ENCODE measurements around the gene TOGARAM2.

TOGARAM2 gene

DNA sequence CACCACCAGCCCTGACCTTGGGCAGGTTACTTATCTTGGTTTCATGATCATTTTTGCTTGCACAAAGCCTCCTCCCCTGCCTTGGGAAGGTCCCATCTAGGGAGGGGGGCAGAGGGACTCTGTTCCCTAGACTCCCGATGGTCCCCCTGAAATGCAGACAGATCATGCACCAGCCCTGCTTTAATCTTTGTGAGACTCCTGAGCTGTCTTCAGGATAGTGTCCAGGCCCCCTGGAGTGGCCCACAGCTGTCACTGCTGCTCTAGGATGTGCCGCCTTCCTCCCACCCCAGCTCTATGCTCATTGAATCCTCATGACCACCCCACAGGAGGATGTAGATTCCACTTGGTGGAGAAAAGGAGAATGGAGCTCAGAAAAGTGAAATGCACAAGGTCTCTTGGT, 65.2 kb downstream of the TOGARAM2 start:
- DNase-seq (ENCODE audit: low read depth): no peak
- H3K4me3 ChIP-seq (ENCODE audit: low read depth, low read length): no peak overlapping the region

DNA sequence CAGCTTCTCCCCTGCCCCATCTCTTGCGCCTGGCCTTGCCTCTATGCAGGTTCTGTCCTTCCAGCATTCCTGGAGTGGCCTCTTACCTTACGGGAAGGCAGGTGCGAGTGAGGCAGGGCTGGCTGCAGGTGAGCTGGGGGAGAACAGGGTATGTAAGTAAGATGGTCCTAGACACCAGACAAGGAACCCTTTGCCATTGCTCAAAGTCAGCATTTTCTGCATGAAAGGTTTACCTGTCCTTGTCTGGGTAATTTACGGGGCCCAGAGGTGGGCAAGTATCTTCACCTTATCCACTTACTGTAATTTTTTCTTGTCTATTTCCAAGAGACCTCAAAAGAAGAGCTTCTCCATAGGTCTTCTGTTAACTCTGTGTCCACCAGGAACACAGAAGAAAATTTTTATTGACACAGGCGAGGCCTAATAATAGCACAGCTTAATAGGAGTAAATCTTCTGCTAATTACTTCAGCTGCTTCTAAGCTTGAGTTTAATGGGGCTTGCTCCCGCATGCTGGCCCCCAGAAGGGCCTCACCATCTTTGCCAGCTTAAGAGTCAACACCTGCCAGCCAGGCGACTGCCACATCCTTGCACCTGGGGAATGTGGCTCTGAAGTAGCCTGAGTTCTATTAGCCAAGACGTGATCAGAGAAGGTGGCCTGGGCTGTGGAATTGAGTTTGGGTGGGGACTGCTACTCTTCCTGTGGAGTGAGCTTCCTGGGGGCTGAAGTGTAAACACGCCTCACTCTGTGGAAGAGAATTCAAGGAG, 66.2 kb downstream of the TOGARAM2 start:
- no peak for DNase-seq (ENCODE audit: low read depth)
- H3K4me3 ChIP-seq (ENCODE audit: low read depth, low read length): no peak overlapping the region

DNA sequence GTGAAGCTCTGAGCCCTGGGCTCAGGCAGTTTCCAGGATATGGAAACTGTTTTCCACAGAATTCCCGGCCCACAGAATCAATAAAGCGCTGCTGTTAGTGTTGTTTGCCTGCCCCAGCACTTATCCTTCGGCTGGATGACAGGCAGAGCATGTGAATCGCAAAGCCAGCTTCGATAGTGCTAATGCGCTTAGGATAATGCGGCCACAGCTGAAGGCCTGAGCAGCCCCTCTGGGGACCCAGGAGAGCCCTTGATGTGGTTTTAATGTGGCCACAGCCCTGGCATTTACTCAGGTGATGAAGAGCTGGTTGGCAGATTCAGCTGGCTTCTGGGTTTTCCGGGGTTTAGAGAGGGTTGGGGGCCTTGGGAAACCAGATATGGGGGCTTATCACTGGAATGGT, 69.5 kb downstream of the TOGARAM2 start:
- no peak overlapping the region for H3K4me3 ChIP-seq (ENCODE audit: low read depth, low read length)
- DNase-seq (ENCODE audit: low read depth): no peak

DNA sequence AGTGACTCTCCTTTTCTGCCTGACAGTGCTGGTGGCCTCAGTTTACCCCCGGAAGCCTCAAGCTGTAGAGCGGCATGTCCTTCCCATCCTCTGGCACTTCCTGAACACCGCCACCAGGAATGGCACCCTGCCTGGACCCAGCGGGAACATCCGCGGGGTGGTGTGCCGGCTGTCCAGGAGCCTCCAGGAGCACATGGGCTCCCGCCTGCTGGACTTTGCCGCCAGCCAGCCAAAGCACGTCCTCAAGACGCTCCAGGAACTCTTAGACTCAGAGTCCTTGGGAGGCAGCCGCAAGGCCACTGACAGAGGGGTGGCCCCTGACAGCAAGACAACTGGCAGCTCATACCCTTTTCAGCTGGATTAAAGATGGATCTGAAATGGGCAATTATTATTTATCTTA, 70.6 kb downstream of the TOGARAM2 start:
- no peak overlapping the region for H3K4me3 ChIP-seq (ENCODE audit: low read depth, low read length)
- no peak for DNase-seq (ENCODE audit: low read depth)

DNA sequence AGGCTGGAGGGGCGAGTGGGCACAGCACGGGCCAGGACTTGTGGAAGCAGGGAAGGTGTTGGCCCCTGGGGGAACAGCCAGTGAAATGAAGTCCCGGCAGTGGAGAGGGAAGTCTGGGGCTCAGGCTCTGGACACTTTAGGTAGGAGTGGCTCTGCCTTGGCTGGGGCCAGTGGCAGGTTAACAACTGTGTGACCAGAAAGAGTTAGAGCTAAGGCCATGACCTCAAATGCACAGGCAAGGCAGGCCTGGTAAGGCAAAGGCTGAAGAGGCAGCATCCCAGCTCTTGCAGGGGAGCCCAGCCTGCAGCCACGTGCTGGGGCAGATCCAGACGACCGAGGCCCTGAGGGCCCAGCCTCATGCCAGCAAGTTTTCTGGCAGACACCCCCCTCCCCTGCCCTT, 71.7 kb downstream of the TOGARAM2 start:
- no peak for DNase-seq (ENCODE audit: low read depth)
- H3K4me3 ChIP-seq (ENCODE audit: low read depth, low read length): no peak overlapping the region

DNA sequence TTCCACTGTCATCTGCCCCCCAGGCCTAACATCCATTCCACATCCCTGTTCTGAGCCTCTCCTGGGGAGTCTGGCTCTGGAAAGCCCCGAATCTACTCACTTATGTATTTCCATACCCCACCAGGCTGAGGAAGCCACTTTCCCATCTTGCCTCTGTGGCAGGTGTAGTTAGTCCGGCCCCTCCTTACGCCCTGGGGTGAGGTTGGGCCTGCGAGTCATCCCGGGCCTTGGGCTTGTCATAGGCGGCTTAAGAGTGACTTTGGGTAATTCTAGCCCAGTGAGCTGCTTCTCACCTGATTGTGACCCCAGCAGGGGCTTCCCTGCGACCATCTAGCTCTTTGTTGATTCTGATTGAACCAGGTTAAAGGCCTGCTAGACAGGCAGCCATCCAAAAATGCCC, 72.1 kb downstream of the TOGARAM2 start:
- no peak overlapping the region for H3K4me3 ChIP-seq (ENCODE audit: low read depth, low read length)
- DNase-seq (ENCODE audit: low read depth): no peak

DNA sequence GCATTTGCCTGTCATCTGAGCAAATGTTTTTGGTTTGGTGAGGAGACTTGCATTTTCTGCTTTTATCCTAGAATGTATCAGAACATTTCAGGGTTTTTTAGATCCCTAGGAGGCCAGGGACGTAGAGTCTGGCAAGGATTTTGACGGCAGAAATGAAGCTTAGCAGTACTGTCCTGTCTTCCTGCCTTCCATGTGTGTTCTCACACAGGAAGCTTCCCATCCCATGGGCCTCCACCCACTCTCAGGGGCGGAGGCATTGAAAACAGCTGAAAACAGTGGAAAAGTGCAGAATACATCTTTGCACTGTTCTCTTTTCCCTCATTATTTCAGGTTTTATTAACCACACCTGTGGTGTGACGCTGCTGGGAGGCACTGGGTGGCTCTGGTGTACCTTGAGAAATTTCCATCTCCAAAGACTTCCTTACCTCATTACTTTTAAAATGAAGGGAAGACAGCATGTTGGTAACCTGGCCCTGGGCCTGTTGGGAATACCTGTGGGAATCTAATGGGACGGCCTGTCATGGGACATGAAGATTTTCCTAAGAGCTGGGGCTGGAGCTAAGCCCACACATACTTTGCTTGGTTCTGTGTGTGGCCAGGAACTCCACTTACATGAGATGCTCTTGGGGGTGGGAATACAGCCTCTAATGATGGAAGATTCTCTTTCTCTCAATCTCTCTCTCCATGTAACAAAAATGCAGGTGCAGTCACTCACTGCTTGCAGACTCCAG, 72.7 kb downstream of the TOGARAM2 start:
- no peak overlapping the region for H3K4me3 ChIP-seq (ENCODE audit: low read depth, low read length)
- DNase-seq (ENCODE audit: low read depth): no peak

DNA sequence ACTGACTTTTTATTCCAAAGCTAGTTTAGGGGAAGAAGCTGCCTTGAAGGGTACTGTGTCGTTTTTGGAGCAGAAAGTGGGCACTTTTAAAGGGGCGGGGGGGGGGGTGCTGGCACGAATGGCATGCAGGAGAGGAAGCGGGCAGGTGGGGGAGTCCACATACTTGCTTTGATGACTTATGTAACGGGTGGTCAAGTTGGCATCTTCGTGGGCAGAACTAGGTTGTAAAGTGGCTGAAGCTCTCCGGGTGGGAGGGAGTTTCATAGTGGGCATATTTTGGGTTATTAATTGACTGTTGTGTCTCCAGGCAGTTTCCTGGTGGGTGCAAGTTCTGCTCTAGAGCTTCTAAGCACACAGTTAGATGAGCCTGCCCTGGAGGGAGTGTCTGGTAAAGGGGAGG, 73.3 kb downstream of the TOGARAM2 start:
- DNase-seq (ENCODE audit: low read depth): no peak
- no peak overlapping the region for H3K4me3 ChIP-seq (ENCODE audit: low read depth, low read length)

DNA sequence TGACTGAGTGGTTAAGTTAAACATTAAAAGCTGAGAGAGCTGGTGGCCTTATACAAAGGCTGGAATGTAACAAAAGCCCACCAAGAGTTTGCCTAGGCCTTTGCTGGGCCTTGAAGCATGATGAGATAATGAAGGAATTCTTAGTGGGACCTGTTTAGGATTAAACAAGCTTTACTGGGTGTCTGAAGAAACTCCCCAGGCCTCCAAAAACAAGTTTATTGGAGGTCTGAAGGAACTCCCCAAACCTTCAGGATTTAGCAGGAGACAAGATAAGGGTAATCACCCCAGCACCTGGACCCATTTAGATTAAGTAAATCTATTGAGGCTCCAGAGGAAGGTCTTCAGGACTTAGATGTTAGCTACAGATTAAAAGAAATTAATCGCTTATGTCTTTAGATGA, 74.5 kb downstream of the TOGARAM2 start:
- no peak for DNase-seq (ENCODE audit: low read depth)
- H3K4me3 ChIP-seq (ENCODE audit: low read depth, low read length): no peak overlapping the region

DNA sequence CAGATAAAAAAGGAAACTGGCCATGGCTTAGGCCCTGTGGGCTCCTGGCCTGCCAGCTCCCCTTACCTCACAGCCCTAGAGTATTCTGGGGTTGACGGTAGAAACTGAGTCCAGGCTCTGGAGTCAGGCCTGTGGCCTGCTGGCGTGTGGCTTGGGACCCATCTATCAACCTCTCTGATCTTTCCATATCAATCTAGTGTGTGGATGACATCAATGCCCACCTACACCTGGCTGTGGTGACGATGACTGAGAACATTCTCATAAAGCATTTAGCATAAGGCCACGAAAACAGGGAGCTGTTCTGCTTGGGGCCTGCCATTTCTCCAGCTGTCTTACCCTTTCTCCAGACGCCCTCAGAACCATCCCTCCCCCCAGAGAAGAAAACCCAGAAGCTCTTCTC, 75.4 kb downstream of the TOGARAM2 start:
- DNase-seq (ENCODE audit: low read depth): no peak
- no peak overlapping the region for H3K4me3 ChIP-seq (ENCODE audit: low read depth, low read length)

DNA sequence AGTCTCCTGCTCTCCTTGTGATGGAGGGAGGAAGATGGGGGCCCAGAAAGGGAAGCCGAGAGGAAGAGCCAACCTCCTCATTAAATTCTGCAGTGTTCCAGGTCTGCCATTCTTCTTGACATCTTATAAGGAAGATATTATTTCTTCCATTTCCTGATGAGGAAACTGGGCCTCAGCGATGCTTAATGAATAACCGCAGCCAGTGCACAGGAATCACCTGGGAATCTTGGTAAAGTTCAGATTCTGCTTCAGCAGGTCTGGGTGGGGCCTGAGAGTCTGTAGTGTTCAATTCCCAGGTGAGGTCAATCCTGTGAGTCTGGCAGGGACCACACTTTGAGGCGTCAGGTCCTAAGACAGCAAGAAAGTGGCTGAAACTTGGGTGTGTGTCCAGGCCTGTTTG, 75.9 kb downstream of the TOGARAM2 start:
- no peak for DNase-seq (ENCODE audit: low read depth)

DNA sequence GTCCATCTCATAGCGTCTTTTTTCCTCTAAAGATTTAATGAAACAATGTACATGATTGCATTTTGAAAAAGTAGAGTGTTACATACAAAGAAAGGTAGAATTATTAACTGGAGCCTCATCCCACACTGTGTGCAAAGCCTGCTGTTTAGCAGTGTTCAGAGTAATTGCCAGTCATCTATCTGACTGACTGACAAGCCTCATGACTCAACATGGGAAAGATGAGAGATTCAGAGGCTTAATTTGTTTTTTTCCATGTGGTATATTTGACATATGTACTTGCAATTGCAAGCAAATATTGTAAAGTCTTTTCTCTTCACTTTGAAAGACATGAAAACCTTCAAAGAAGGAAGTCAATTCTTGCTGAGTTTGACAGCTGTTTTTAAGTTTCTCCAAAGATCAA, 78.5 kb downstream of the TOGARAM2 start:
- no peak for DNase-seq (ENCODE audit: low read depth)
- no peak overlapping the region for H3K4me3 ChIP-seq (ENCODE audit: low read depth, low read length)

More for the DNA sequence above, 75.9 kb downstream of the TOGARAM2 start:
- no peak overlapping the region for H3K4me3 ChIP-seq (ENCODE audit: low read depth, low read length)

DNA sequence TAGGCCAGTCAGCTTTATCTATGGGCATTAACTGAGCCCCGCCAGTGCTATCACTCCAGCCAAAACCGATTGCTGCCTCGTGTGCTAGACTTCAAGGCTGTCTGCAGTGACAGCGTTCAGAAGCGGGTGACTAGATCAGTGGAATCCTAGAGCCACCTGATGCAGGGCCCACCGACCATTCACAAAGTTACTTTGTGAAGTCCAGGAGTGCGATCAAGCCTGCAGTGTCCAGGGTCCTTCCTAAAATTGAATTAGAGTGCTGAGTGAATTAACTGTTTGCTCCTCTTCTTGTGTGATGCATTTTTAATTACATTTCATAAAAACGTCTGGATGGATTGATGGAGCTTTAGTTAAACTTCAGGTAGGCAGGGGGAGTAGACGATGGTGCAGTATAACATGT, 79.3 kb downstream of the TOGARAM2 start:
- DNase-seq (ENCODE audit: low read depth): no peak
- no peak overlapping the region for H3K4me3 ChIP-seq (ENCODE audit: low read depth, low read length)

DNA sequence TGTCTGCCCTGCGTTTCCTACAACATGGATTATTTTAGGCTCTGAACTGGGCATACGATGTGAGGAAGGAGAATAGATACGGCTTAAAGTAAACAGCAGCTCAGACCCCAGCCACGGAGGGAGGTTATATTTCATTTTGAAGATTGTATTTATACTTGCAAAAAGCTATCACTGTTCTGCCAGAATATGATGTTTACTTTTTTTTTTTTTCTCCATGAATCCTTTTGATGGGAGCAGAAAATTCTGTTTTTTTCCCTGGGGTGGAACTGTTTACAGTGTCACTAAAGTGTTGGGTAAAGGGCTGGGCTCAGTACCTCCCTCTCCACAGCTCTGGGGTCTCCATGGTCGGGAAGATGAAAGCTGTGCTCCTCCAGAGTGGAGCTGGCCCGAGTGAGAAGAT, 80.1 kb downstream of the TOGARAM2 start:
- no peak for DNase-seq (ENCODE audit: low read depth)
- H3K4me3 ChIP-seq (ENCODE audit: low read depth, low read length): no peak overlapping the region

DNA sequence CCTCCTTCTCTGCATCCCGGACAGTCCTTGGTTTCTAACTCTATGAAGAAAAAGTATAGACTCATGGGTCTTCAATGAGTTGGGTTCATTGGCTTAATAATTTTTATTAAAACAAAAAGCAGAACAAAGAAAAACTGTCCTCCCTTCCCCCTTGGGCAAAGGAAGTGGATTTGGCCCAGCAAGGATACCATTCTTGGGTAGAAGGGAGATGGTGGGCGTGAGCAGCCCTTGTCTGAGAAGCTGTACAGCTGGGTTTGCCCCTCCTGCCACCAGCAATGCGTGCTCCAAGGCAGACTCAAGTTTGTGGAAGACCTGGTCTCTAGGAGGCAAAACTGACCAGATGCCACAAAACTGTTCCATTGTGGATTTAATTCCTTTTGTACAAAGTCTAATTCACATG, 80.5 kb downstream of the TOGARAM2 start:
- no peak for DNase-seq (ENCODE audit: low read depth)
- no peak overlapping the region for H3K4me3 ChIP-seq (ENCODE audit: low read depth, low read length)

DNA sequence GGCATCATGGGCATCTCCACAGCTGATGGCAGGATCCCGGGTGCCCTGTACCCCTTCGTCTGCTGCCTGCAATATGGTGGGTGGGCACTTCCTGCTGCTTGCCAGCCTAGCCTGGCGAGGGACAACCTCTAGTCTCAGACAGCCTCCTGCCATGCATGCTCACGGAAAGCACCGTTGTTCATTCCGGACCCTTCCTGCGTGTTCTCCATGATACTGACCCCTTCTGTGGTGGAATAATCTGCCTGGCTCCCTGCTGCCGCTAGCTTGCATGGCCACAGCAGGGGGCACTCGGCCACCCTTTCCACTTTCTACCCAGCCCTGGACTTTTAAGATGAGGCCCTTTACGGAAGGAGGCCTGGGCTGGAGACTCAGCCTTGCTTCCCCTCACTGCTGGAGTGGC, 81.3 kb downstream of the TOGARAM2 start:
- no peak for DNase-seq (ENCODE audit: low read depth)
- no peak overlapping the region for H3K4me3 ChIP-seq (ENCODE audit: low read depth, low read length)

DNA sequence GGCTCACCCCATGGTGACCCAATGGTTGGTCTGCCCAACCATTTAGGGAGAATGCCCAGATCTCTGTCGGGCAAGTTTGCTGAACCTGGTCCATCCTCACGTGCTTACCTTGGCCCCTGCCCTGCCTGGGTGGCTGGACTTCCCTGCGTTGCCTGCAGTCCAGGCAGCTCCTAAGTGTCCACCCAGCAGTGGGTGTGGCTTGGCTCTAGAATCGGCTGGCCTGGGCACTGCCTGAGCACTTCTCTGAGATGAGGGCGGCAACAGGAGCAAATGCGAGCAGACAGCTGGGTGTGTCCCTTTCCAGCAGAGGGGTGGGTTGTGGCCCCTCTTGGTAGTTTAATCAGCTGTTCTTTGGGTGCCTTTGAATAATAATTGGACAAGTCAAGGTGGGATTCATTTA, 82.0 kb downstream of the TOGARAM2 start:
- DNase-seq (ENCODE audit: low read depth): no peak
- H3K4me3 ChIP-seq (ENCODE audit: low read depth, low read length): no peak overlapping the region

DNA sequence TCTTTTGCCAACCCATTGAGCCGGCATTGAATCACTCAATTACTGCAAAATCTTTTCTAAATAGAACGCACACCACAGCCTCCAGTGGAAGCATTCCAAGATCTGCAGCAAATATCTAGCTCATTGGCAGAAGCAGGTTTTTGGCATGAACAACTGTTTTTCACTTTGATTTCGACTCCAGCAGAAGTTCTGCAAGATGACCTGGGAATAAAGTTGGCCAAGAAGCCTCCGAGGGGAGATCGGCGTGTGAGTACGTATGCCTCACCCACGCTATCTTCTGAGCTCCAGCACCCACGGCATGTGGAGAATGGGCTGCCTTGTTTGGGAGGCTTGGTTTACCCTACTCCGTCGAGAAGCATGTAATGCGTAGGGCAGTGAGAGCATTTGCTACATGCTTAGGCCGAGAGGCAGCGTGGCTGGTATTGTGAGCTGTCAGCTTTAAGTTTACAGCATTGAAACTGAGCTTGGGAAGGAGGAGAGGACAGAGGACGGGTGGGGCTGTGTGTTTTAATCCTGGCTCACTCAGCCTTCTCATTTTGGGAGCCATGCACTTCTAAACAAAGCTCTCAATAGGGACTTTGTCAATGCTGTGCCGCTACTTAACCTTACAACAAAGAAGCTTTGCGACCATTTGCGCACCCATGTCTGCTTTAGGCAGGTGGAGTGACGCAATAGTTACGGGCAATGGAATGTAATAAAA, 82.7 kb downstream of the TOGARAM2 start:
- DNase-seq (ENCODE audit: low read depth): peak; percentile 78

DNA sequence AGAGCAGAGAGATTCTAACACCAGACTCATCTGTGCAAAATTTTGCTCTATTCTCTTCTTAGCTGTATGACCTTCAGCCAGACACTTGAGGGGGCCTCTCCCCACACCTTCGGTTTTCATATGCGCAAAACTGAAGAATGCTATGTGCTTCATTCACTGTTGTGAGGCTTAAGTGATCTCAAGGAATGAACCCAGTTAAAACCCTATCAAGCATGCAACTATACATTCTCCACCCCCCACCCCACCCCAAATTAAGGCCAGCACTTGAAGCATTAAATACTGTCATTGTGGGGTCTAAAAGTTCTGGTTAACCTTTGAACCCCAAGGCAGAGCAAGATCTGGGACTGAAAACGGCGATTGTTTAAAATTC, 83.2 kb downstream of the TOGARAM2 start:
- no peak for DNase-seq (ENCODE audit: low read depth)
- H3K4me3 ChIP-seq (ENCODE audit: low read depth, low read length): no peak overlapping the region

More for the DNA sequence above, 82.7 kb downstream of the TOGARAM2 start:
- H3K4me3 ChIP-seq (ENCODE audit: low read depth, low read length): no peak overlapping the region

DNA sequence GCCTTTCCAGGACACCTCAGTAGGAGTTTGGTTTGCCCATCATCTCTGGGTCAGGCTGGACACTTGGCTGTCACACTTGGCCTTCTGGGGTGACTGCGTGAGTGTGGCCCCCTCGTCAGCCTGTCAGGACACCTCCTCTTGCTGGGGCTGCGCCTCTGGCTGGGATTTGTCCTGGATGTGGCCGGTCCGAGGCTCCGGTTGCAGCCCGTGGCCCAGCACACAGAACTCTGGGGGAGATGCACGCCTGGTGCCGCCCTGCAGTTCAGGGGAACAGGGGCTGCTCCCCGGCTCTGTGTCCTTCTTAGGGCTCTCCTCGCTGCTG, 83.6 kb downstream of the TOGARAM2 start:
- H3K4me3 ChIP-seq (ENCODE audit: low read depth, low read length): no peak overlapping the region
- no peak for DNase-seq (ENCODE audit: low read depth)
